Measurements from ENCODE around the gene GSDME.

GRCh38 chr7:24740871-24741270 lies 16.4 kb downstream of the GSDME start:
- TF ChIP-seq CTCF (IDR thresholded peaks at IDR 0.05; ENCODE audit: low read depth, low read length, poor library complexity, severe bottlenecking) (no peak), EZH2phosphoT487 (IDR thresholded peaks at IDR 0.05; ENCODE audit: borderline replicate concordance, low read length) (no peak)

All from DOHH2 (cell line).